Heart right ventricle (tissue), 16 donors: Measurements from ENCODE around the gene COL8A2. TPM values are rescaled to one million over a fixed set of nuclear protein-coding genes. Genes with fewer than 3 reads are reported as not detected.

Source experiments
- ATAC-seq, 8 donors: fragments of 200-7000 bp; cut with Tn5 transposase; one replicate each; pipeline ENCODE4 v1.9.1; 2020; ENCODE audit warnings: mild to moderate bottlenecking in 8 of 8, moderate library complexity in 8 of 8, moderate number of reproducible peaks in 1 of 8
- DNase-seq, 2 donors: peaks; one replicate each; pipeline ENCODE4 v3.0.0-alpha.2; 2020
- H3K27ac ChIP-seq, 10 donors: fragments of 200-600 bp; sonication (generic) in 2 of 10; one replicate each; pipeline versions ENCODE4 v1.5.0 to v1.8.0; 2020 to 2022; ENCODE audit warnings: mild to moderate bottlenecking in 3 of 10
- H3K27me3 ChIP-seq, 7 donors: fragments of 200-600 bp; one replicate each; pipeline ENCODE4 v1.8.0; 2021 to 2022; ENCODE audit warnings: mild to moderate bottlenecking in 2 of 7
- H3K36me3 ChIP-seq, 9 donors: fragments of 200-600 bp; sonication (generic) in 1 of 9; one replicate each; pipeline versions ENCODE4 v1.5.0 to v1.8.0; 2020 to 2022; ENCODE audit warnings: mild to moderate bottlenecking in 2 of 9
- H3K4me1 ChIP-seq, 9 donors: fragments of 200-600 bp; sonication (generic) in 1 of 9; one replicate each; pipeline versions ENCODE4 v1.5.0 to v1.8.0; 2020 to 2022; ENCODE audit warnings: mild to moderate bottlenecking in 4 of 9
- H3K4me3 ChIP-seq, 10 donors: fragments of 200-600 bp; sonication (generic) in 2 of 10; one replicate each; pipeline versions ENCODE4 v1.5.0 to v1.8.0; 2020 to 2022; ENCODE audit warnings: mild to moderate bottlenecking in 7 of 10, moderate library complexity in 2 of 10
- H3K9me3 ChIP-seq, 11 donors: fragments of 200-600 bp in 10 of 11; sonication (generic) in 2 of 11; one replicate each; pipeline versions ENCODE4 v1.5.0 to v1.8.0; 2013 to 2022; ENCODE audit warnings: mild to moderate bottlenecking in 2 of 11, control low read depth in 1 of 11, moderate library complexity in 1 of 11
- WGBS, 2 donors: extraction: QIAGEN DNeasy Blood & Tissue Kit; methylation state at CpG; one replicate each; pipeline ENCODE4 v1.1.7; 2013; ENCODE audit warnings: inconsistent platforms in 1 of 2; 5-methylcytosine and 5-hydroxymethylcytosine counted together
- intact Hi-C, 10 donors: fragments of 100-400 bp; cut with DNase I; formaldehyde crosslinking; loops; one replicate each; pipeline versions ENCODE4 v1.11.1 to v1.14.2; 2022
- polyA plus RNA-seq, 2 donors: library from polyadenylated mRNA; stranded (reverse); fragments of 200-250 nt; gene quantifications; one replicate each; pipeline ENCODE4 v1.2.3, GENCODE V29; 2013
- total RNA-seq, 10 donors: library from RNA; stranded (reverse); fragmentation: NEBNext Ultra II Directional in 3 of 10; extraction: Animal tissue kit (Norgen Biotek cat#: 25700) in 3 of 10; gene quantifications; one replicate each; pipeline versions ENCODE4 v1.2.1 to v1.2.4, GENCODE V29; 2021 to 2023
- TF ChIP-seq, protein P1 (sequence below), 9 donors: fragments of 200-600 bp; sonication (generic) in 2 of 9; IDR thresholded peaks; one replicate each; pipeline versions ENCODE4 v1.5.0 to v1.8.0; 2021 to 2022; ENCODE audit warnings: antibody characterized with exemption in 9 of 9, mild to moderate bottlenecking in 5 of 9, moderate library complexity in 1 of 9
- donor health status: Arrhythmogenic right ventricular cardiomyopathy.
- donor health status: ischemic (EF 13 %, LVEDD 7.1; RV severe dilation, severe dysfunction).
- donor health status: healthy with polysubstance abuse.
- donor health status: DM: no; HTN: yes; CAD: no.
- donor health status: DM: no; HTN: no; CAD: no.
- donor health status: ischemic (EF 25% LVEDD 6.9; RV normal size, moderate dysfunction).
- donor health status: ischemic (EF 25% LVEDD 5.7; RV mildly dilated, moderate dysfunction).
- donor health status: healthy.
- donor health status: DM: yes; HTN: yes; CAD: no.
- donor health status: Ischemic cardiomyopathy.
- donor health status: ischemic (EF 35%, LVEDD 5.7; RV mildly dilated, moderate dysfunction).
- donor health status: nonischemic (EF 11% LVEDD 7.7; RV severe dilation, severe dysfunction).
- donor health status: DM: yes; HTN: yes; CAD: no.
- donor health status: PGD.
- donor health status: ischemic (EF 29% LVEDD 5.4; RV normal size, mild dysfunction).
- donor health status: nonischemic (EF 23%, LVEDD 6.1; RV moderate dilation, normal function).

Gene COL8A2
- total and polyA plus RNA-seq, 12 donors, result 0.53 to 2.0 (median 0.73) TPM

DNA sequence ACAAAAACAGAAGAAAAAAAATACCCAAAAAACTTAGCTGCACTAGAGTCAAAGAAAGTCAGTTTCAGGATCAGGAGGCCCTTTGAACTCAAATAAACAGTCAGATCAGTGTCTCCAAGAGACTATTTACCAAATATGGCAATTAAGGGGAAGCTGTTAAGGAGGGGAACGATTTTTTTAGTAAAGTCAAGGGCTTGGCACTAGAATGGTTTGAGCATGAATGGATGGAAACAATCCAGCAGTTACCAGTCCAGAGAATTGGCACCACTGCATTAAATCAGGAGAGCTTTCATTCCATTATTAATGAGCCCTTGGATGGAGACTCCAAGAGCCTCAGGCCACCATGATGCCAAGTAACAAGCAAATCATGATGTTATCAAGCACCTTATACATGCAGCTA is 17.1 kb upstream of the COL8A2 start:
- Histone ChIP-seq H3K4me1 (peaks cover 3 to 46% (median 33%) of the 10 kb centered on the region in 9 donors), H3K27ac (peak overlapping the region in 2 of 10 donors; percentile 20 to 48), H3K36me3 (peaks cover 0 to 38% (median 19%) of the 10 kb centered on the region in 9 donors), H3K27me3 (no peaks in the 10 kb centered on the region), H3K9me3 (no peaks in the 10 kb centered on the region), H3K4me3 (no peak overlapping the region)
- ATAC-seq (peak in 4 of 8 donors; percentile 16 to 60 (median 24)), DNase-seq (no peak)
- intact Hi-C loops, result loop anchor here in 4 of 10 donors (10.0 kb wide), 4 partner anchors 143 to 283 kb away; partner anchors contain the start of gene STK40 (in 1 of the 4)
- TF ChIP-seq, protein P1, sequence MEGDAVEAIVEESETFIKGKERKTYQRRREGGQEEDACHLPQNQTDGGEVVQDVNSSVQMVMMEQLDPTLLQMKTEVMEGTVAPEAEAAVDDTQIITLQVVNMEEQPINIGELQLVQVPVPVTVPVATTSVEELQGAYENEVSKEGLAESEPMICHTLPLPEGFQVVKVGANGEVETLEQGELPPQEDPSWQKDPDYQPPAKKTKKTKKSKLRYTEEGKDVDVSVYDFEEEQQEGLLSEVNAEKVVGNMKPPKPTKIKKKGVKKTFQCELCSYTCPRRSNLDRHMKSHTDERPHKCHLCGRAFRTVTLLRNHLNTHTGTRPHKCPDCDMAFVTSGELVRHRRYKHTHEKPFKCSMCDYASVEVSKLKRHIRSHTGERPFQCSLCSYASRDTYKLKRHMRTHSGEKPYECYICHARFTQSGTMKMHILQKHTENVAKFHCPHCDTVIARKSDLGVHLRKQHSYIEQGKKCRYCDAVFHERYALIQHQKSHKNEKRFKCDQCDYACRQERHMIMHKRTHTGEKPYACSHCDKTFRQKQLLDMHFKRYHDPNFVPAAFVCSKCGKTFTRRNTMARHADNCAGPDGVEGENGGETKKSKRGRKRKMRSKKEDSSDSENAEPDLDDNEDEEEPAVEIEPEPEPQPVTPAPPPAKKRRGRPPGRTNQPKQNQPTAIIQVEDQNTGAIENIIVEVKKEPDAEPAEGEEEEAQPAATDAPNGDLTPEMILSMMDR (IDR thresholded peaks at IDR 0.05), result no peak
- 26 to 28% methylated on average over 1 of the region's 1 CpG for WGBS, 2 donors

DNA sequence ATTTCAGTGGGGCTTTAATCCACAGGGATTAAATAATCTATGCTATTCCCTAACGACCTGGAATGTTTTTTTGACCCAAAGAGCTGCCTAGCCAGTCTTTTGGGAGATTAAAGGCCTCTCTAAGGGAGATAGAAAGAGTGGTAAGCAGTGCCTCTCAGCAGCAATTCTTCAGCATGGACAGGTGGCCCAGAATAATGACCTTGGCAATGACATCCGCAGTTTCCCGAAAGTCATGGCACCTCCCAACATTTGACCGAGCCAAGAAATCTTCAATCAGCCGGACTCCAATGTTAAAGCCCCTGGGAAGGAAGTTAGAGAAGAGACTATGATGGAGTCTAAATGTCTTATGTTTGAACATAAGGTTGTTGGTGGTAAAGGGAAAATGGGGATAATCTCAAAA is 14.5 kb upstream of the COL8A2 start:
- WGBS, 2 donors, result 50 to 60% methylated on average over 5 of the region's 5 CpGs
- ATAC-seq (no peak), DNase-seq (no peak)
- Histone ChIP-seq H3K27ac (peak overlapping the region in 3 of 10 donors; percentile 30 to 51 (median 49)), H3K4me1 (peaks cover 9 to 72% (median 59%) of the 10 kb centered on the region in 9 donors), H3K36me3 (peaks cover 0 to 51% (median 30%) of the 10 kb centered on the region in 9 donors), H3K9me3 (no peaks in the 10 kb centered on the region), H3K27me3 (no peaks in the 10 kb centered on the region), H3K4me3 (no peak overlapping the region)
- TF ChIP-seq, protein P1 (IDR thresholded peaks at IDR 0.05), result no peak
- intact Hi-C loops, result loop anchor here in 2 of 10 donors (5.0 to 10.0 kb wide), 2 partner anchors 42 to 275 kb away; no protein-coding TSS in a partner anchor

DNA sequence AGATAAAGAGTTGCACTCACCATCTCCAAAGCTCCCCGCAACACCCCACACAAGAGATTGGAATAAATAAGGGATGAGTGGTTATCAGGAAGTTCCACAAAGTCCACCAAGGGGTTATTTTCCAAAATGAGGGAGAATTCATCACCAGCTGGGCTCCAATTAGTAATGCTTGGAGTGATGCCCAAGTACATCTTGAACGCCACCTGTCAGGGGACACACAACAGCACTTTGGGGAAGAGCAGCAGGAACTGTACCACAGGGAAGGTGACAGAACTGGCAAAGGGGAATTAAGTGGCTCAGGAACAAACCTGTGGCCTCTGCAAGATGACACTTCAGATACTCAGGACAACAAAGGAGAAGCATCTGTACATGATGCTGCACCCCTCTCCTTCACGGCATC is 12.8 kb upstream of the COL8A2 start:
- Histone ChIP-seq H3K4me3 (no peak overlapping the region), H3K36me3 (peaks cover 0 to 51% (median 30%) of the 10 kb centered on the region in 9 donors), H3K4me1 (peaks cover 9 to 79% (median 62%) of the 10 kb centered on the region in 9 donors), H3K27ac (peak overlapping the region in 1 of 10 donors; percentile 80), H3K9me3 (no peaks in the 10 kb centered on the region), H3K27me3 (no peaks in the 10 kb centered on the region)
- TF ChIP-seq, protein P1 (IDR thresholded peaks at IDR 0.05), result no peak
- intact Hi-C loops, result loop anchor here in 2 of 10 donors (5.0 to 10.0 kb wide), 2 partner anchors 40 to 277 kb away; no protein-coding TSS in a partner anchor
- no peak for ATAC-seq
- no peak for DNase-seq
- WGBS, 2 donors, result 73 to 76% methylated on average over 3 of the region's 3 CpGs

DNA sequence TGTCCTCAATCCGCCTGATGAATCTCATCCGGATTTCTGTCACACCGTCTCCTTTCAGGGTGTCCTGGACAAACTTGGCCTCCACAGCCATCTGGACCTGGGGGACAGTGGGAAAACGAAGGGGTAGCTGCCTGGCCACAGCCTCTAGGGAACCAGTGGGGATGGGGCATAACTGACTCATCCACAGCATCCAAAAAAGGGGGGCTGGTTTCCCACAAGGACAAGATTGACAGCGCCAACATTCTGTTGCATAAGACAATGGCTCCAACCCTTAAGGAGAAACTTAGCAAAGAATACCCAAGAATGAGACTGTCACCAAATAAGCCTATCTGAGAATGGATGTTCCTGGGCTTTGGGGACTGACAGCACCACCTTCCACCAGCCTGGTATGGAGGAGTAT is 12.2 kb upstream of the COL8A2 start:
- TF ChIP-seq, protein P1 (IDR thresholded peaks at IDR 0.05), result no peak
- intact Hi-C loops, result loop anchor here in 2 of 10 donors (5.0 to 10.0 kb wide), 2 partner anchors 40 to 278 kb away; no protein-coding TSS in a partner anchor
- no peaks in the 10 kb centered on the region for H3K27me3 ChIP-seq
- H3K4me1 ChIP-seq, result peaks cover 9 to 73% (median 57%) of the 10 kb centered on the region in 9 donors
- H3K36me3 ChIP-seq, result peaks cover 0 to 51% (median 30%) of the 10 kb centered on the region in 9 donors
- ATAC-seq (no peak), DNase-seq (no peak)
- H3K9me3 ChIP-seq, result no peaks in the 10 kb centered on the region
- H3K4me3 ChIP-seq, result no peak overlapping the region
- 72% methylated on average over 5 of the region's 5 CpGs for WGBS, 2 donors
- peak overlapping the region in 9 of 10 donors; percentile 21 to 84 (median 67) for H3K27ac ChIP-seq
